Measurements from ENCODE around the gene ZNF69. TPM values are rescaled to one million over a fixed set of nuclear protein-coding genes. Genes with fewer than 3 reads are reported as not detected.

The ZNF69 gene
- total and polyA plus RNA-seq, 2 of the 13 experiments (the other 11 are each of a cell fraction or from before 2014, with no cell fraction given) = 9.6 to 21.0 TPM

DNA sequence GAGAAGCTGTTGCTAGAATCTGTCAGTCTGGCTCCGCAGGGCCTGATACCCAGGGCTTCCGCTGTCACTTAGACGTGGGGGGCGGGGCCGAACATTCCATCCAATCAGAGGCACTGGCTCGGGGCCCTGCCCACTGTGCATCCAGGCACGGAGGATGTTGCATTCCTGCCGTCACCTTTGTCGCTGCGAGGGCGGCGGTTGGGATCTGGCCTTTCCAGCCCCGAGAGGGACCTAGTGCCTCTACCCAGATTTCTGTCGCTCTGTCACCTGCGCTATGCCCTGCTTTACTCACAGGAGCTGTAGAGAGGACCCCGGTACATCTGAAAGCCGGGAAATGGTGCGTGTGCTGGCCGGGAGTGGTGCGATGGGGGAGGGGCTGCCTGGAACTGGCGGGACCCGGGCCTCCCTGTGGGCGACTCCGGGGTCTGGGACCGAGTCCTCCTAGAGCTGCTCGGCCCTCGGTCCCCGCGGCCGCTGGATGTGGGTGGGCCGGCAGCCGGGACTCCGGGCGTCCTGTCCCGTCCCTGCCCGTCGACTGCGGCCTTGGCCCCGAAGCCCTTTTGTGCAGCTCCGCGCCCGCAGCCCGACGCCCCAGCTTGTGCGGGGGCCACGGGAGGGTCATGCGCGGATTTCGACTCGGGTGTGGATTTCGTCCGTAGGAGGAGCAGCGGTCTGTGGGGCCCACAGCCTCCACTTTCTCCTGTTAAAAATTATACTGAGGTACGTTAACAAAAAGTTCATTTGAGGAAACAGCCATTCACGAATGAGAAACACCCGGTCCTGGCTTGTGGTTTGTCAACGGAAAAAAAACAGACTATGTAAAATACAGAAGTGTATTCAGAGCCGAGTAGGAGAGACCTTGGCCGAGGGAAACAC is 38.8 kb upstream of the ZNF69 start, which contains the start of gene ZNF439 (continued):
- no peak for TF ChIP-seq MED8 (CRISPR knock-in tag; IDR thresholded peaks at IDR 0.05; ENCODE audit: insufficient replicate concordance)
- TF ChIP-seq ARNT2 (CRISPR knock-in tag; IDR thresholded peaks at IDR 0.05; ENCODE audit: low read depth) = peak; percentile 73; the same call in 1 of the 2 replicates
- TF ChIP-seq YEATS4 (CRISPR knock-in tag; IDR thresholded peaks at IDR 0.05; ENCODE audit: borderline replicate concordance) = peak; percentile 36; the same call in 1 of the 2 replicates
- TF ChIP-seq PAX8 (CRISPR knock-in tag; IDR thresholded peaks at IDR 0.05; ENCODE audit: borderline replicate concordance) = 0 out of 2 replicates have a peak, but pooled peaks have one; percentile 56
- peak; percentile 83 for TF ChIP-seq ZNF761 (CRISPR knock-in tag; conservative IDR thresholded peaks at IDR 0.05)
- TF ChIP-seq, protein P1, sequence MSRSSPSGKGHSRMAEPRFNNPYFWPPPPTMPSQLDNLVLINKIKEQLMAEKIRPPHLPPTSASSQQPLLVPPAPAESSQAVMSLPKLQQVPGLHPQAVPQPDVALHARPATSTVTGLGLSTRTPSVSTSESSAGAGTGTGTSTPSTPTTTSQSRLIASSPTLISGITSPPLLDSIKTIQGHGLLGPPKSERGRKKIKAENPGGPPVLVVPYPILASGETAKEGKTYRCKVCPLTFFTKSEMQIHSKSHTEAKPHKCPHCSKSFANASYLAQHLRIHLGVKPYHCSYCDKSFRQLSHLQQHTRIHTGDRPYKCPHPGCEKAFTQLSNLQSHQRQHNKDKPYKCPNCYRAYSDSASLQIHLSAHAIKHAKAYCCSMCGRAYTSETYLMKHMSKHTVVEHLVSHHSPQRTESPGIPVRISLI (CRISPR knock-in tag; IDR thresholded peaks at IDR 0.05; ENCODE audit: borderline replicate concordance) = peak; percentile 10; the same call in 1 of the 2 replicates
- peak; percentile 88; the same call in 1 of the 2 replicates for TF ChIP-seq ZNF136 (CRISPR knock-in tag; IDR thresholded peaks at IDR 0.05; ENCODE audit: low read depth)
- TF ChIP-seq PPARG (CRISPR knock-in tag; conservative IDR thresholded peaks at IDR 0.05) = no peak
- TF ChIP-seq ZIK1 (CRISPR knock-in tag; IDR thresholded peaks at IDR 0.05; ENCODE audit: borderline replicate concordance, low read depth) = no peak; the same call in 1 of the 2 replicates
- TF ChIP-seq ZNF333 (CRISPR knock-in tag; IDR thresholded peaks at IDR 0.05; ENCODE audit: borderline replicate concordance) = no peak
- TF ChIP-seq MTA3 (CRISPR knock-in tag; IDR thresholded peaks at IDR 0.05) = no peak
- TF ChIP-seq, protein P2, sequence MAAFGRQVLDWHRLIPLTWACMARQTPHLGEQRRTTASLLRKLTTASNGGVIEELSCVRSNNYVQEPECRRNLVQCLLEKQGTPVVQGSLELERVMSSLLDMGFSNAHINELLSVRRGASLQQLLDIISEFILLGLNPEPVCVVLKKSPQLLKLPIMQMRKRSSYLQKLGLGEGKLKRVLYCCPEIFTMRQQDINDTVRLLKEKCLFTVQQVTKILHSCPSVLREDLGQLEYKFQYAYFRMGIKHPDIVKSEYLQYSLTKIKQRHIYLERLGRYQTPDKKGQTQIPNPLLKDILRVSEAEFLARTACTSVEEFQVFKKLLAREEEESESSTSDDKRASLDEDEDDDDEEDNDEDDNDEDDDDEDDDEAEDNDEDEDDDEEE (CRISPR knock-in tag; IDR thresholded peaks at IDR 0.05) = peak; percentile 31; the same call in 1 of the 2 replicates
- TF ChIP-seq RBM39 (IDR thresholded peaks at IDR 0.05; ENCODE audit: low read depth, low read length, poor library complexity, severe bottlenecking) = peak; percentile 19
- TF ChIP-seq, protein P3, sequence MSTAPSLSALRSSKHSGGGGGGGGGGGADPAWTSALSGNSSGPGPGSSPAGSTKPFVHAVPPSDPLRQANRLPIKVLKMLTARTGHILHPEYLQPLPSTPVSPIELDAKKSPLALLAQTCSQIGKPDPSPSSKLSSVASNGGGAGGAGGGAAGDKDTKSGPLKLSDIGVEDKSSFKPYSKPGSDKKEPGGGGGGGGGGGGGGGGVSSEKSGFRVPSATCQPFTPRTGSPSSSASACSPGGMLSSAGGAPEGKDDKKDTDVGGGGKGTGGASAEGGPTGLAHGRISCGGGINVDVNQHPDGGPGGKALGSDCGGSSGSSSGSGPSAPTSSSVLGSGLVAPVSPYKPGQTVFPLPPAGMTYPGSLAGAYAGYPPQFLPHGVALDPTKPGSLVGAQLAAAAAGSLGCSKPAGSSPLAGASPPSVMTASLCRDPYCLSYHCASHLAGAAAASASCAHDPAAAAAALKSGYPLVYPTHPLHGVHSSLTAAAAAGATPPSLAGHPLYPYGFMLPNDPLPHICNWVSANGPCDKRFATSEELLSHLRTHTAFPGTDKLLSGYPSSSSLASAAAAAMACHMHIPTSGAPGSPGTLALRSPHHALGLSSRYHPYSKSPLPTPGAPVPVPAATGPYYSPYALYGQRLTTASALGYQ (CRISPR knock-in tag; IDR thresholded peaks at IDR 0.05) = no peak
- no peak for TF ChIP-seq KAT2B (IDR thresholded peaks at IDR 0.05; ENCODE audit: borderline replicate concordance, low read depth, low read length)
- TF ChIP-seq, protein P4, sequence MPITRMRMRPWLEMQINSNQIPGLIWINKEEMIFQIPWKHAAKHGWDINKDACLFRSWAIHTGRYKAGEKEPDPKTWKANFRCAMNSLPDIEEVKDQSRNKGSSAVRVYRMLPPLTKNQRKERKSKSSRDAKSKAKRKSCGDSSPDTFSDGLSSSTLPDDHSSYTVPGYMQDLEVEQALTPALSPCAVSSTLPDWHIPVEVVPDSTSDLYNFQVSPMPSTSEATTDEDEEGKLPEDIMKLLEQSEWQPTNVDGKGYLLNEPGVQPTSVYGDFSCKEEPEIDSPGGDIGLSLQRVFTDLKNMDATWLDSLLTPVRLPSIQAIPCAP (CRISPR knock-in tag; IDR thresholded peaks at IDR 0.05; ENCODE audit: low read depth) = no peak
- peak; percentile 84 for TF ChIP-seq ZNF709 (CRISPR knock-in tag; IDR thresholded peaks at IDR 0.05)
- no peak for TF ChIP-seq ZNF776 (CRISPR knock-in tag; IDR thresholded peaks at IDR 0.05)
- no peak for TF ChIP-seq ZNF232 (CRISPR knock-in tag; IDR thresholded peaks at IDR 0.05; ENCODE audit: borderline replicate concordance)
- no peak for TF ChIP-seq ATM (IDR thresholded peaks at IDR 0.05; ENCODE audit: borderline replicate concordance)
- no peak for TF ChIP-seq PRMT3 (CRISPR knock-in tag; IDR thresholded peaks at IDR 0.05; ENCODE audit: borderline replicate concordance, low read depth)
- TF ChIP-seq KDM1A (CRISPR knock-in tag; IDR thresholded peaks at IDR 0.05) = peak; percentile 90; the same call in 1 of the 2 replicates
